ENCODE results near the gene FRMD1. TPM values are rescaled to one million over a fixed set of nuclear protein-coding genes. Genes with fewer than 3 reads are reported as not detected.

Gene FRMD1
- total and polyA plus RNA-seq, 2 donors (not counting 3 experiments of a cell fraction or from before 2014, with no cell fraction given): not detected

DNA sequence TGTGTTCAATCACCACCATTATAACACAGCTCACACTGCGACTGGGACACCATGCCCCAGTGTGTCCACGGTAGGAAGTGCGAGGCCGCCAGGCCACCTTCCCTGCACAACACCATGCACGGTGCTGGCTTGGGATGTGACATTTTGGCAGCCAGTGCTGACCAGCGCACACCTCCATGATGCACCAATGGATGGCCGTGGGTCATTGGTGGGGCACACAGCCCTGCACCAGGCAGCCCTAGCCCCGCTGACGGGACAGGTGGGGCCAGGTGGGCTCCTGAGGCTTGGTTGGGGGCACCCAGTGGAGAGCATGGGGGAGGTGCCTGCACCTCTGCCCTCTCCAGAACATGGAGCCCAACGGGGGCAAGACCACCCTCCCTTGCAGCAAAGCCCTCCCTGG is 18.2 kb upstream of the FRMD1 start:
- no peak for FAIRE-seq
- no TSS peak for BruUV-seq (replicated peaks)
- dilution Hi-C loops (cut with MboI; ENCODE audit: extremely low pct_ligation_motif_present, low sequenced_read_pairs): no loop called here

More for the DNA sequence above, 18.2 kb upstream of the FRMD1 start:
- Histone ChIP-seq H2AFZ (ENCODE audit: low read depth, low read length) (no peak overlapping the region), H3K9me1 (replicated peaks; ENCODE audit: control insufficient read depth, extremely low read depth, insufficient read depth, low read length) (no peaks in the 10 kb centered on the region), H3K36me3 (ENCODE audit: control insufficient read depth in 2 of 2, extremely low read depth in 1 of 2, insufficient read depth in 2 of 2, low read length in 2 of 2) (no peaks in the 10 kb centered on the region), H3K27ac (ENCODE audit: insufficient read depth, low read depth, low read length) (no peak overlapping the region), H3K79me2 (ENCODE audit: control insufficient read depth, insufficient read depth, low read length) (no peaks in the 10 kb centered on the region), H3K9me3 (replicated peaks; ENCODE audit: control insufficient read depth, insufficient read depth, low read length) (no peaks in the 10 kb centered on the region), H4K20me1 (replicated peaks; ENCODE audit: control insufficient read depth, extremely low read depth, insufficient read depth, low read length) (no peaks in the 10 kb centered on the region), H3K4me3 (replicated peaks in 1 of 3; ENCODE audit: insufficient read depth in 1 of 3, low read depth in 1 of 3, low read length in 3 of 3) (no peak overlapping the region), H3K27me3 (ENCODE audit: control insufficient read depth in 2 of 2, insufficient read depth in 2 of 2, low read length in 2 of 2) (peaks cover 0 to 11% of the 10 kb centered on the region in 2 experiments), H3K4me1 (ENCODE audit: control insufficient read depth, extremely low read depth, insufficient read depth, low read length) (no peaks in the 10 kb centered on the region), H3K9ac (replicated peaks; ENCODE audit: extremely low read depth, insufficient read depth, low read length) (no peak overlapping the region), H3K4me2 (ENCODE audit: insufficient read depth, low read length) (no peak overlapping the region)
- intact Hi-C loops (cut with micrococcal nuclease): no loop called here
- CTCF ChIA-PET: no interaction called here
- TF ChIP-seq FOS (IDR thresholded peaks at IDR 0.05; ENCODE audit: borderline replicate concordance, insufficient read depth, low read length): no peak
- TF ChIP-seq POLR2AphosphoS5 (IDR thresholded peaks at IDR 0.05; ENCODE audit: insufficient read depth, low read depth, low read length): no peak
- no peak for TF ChIP-seq POLR2A (IDR thresholded peaks at IDR 0.05; ENCODE audit: low read depth, low read length)
- no peak for TF ChIP-seq GATA2 (IDR thresholded peaks at IDR 0.05; ENCODE audit: insufficient read depth, insufficient read length, low read depth, low read length)
- TF ChIP-seq, protein P1, sequence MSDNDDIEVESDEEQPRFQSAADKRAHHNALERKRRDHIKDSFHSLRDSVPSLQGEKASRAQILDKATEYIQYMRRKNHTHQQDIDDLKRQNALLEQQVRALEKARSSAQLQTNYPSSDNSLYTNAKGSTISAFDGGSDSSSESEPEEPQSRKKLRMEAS (IDR thresholded peaks at IDR 0.05; ENCODE audit: insufficient read depth, insufficient read length): no peak
- TF ChIP-seq JUN (IDR thresholded peaks at IDR 0.05; ENCODE audit: borderline replicate concordance, insufficient read depth, insufficient read length, low read depth): no peak
- TF ChIP-seq, protein P2, sequence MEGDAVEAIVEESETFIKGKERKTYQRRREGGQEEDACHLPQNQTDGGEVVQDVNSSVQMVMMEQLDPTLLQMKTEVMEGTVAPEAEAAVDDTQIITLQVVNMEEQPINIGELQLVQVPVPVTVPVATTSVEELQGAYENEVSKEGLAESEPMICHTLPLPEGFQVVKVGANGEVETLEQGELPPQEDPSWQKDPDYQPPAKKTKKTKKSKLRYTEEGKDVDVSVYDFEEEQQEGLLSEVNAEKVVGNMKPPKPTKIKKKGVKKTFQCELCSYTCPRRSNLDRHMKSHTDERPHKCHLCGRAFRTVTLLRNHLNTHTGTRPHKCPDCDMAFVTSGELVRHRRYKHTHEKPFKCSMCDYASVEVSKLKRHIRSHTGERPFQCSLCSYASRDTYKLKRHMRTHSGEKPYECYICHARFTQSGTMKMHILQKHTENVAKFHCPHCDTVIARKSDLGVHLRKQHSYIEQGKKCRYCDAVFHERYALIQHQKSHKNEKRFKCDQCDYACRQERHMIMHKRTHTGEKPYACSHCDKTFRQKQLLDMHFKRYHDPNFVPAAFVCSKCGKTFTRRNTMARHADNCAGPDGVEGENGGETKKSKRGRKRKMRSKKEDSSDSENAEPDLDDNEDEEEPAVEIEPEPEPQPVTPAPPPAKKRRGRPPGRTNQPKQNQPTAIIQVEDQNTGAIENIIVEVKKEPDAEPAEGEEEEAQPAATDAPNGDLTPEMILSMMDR (IDR thresholded peaks at IDR 0.05; ENCODE audit: extremely low read depth in 1 of 2, insufficient read depth in 1 of 2, low read depth in 1 of 2, low read length in 2 of 2): no peak
- DNase-seq (ENCODE audit: low read depth, low spot score): no peak
- POLR2A ChIA-PET: no interaction called here
